Esophagus squamous epithelium (tissue), 4 donors: ENCODE results near the gene INSYN2B.

Experiments used
- CTCF ChIP-seq, 6 experiments: fragments of 450-650 bp in 4 of 6; fragments of 200-600 bp in 2 of 6; sonication (generic) in 2 of 6; IDR thresholded peaks; one replicate each; pipeline ENCODE4 v1.5.1; 2016 to 2019; ENCODE audit warnings: antibody characterized with exemption in 6 of 6, mild to moderate bottlenecking in 4 of 6, moderate library complexity in 4 of 6
- POLR2A ChIP-seq, 4 donors: fragments of 450-650 bp; IDR thresholded peaks; one replicate each; pipeline ENCODE4 v1.6.1; 2017; ENCODE audit warnings: antibody characterized with exemption in 4 of 4, mild to moderate bottlenecking in 4 of 4, moderate library complexity in 3 of 4

GRCh38 chr5:170008376-170008775 is 28.1 kb upstream of the INSYN2B start:
- TF ChIP-seq CTCF (IDR thresholded peaks at IDR 0.05) (no peak), POLR2A (IDR thresholded peaks at IDR 0.05) (no peak)
